ENCODE data around the gene LRRN1.

LRRN1 gene

GRCh38 chr3:3806856-3807255, 7.6 kb downstream of the LRRN1 start:
- Histone ChIP-seq H3K9me3 (replicated peaks; ENCODE audit: insufficient read depth, low read length) (no peaks in the 10 kb centered on the region), H4K20me1 (ENCODE audit: insufficient read depth, low read length) (no peaks in the 10 kb centered on the region), H3F3A (ENCODE audit: insufficient read depth, low read length) (no peaks in the 10 kb centered on the region), H3K36me3 (replicated peaks; ENCODE audit: insufficient read depth, low read length) (no peaks in the 10 kb centered on the region), H3K4me2 (ENCODE audit: low read depth, low read length) (no peak overlapping the region), H3K79me2 (ENCODE audit: low read length) (no peaks in the 10 kb centered on the region), H3K4me3 (ENCODE audit: low read length) (no peak overlapping the region), H3K4me1 (ENCODE audit: low read length) (no peaks in the 10 kb centered on the region), H3K9me2 (replicated peaks; ENCODE audit: insufficient read depth, low read length) (no peaks in the 10 kb centered on the region), H3K27ac (ENCODE audit: low read length) (no peak overlapping the region), H3K27me3 (replicated peaks; ENCODE audit: insufficient read depth, low read length) (no peaks in the 10 kb centered on the region), H3K9ac (ENCODE audit: low read length) (no peak overlapping the region), H2AFZ (ENCODE audit: low read length) (no peak overlapping the region)
- no peak for TF ChIP-seq EZH2phosphoT487 (IDR thresholded peaks at IDR 0.05; ENCODE audit: low read length)
- TF ChIP-seq, protein P1, sequence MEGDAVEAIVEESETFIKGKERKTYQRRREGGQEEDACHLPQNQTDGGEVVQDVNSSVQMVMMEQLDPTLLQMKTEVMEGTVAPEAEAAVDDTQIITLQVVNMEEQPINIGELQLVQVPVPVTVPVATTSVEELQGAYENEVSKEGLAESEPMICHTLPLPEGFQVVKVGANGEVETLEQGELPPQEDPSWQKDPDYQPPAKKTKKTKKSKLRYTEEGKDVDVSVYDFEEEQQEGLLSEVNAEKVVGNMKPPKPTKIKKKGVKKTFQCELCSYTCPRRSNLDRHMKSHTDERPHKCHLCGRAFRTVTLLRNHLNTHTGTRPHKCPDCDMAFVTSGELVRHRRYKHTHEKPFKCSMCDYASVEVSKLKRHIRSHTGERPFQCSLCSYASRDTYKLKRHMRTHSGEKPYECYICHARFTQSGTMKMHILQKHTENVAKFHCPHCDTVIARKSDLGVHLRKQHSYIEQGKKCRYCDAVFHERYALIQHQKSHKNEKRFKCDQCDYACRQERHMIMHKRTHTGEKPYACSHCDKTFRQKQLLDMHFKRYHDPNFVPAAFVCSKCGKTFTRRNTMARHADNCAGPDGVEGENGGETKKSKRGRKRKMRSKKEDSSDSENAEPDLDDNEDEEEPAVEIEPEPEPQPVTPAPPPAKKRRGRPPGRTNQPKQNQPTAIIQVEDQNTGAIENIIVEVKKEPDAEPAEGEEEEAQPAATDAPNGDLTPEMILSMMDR (IDR thresholded peaks at IDR 0.05; ENCODE audit: low read length), result no peak
- no peak for TF ChIP-seq EZH2 (optimal IDR thresholded peaks at IDR 0.05; ENCODE audit: low read depth, low read length)
- DNase-seq, result no peak

GRCh38 chr3:3813013-3813412, 13.8 kb downstream of the LRRN1 start:
- DNase-seq, result no peak
- no peak overlapping the region for H3K4me3 ChIP-seq (ENCODE audit: low read length)

DNA sequence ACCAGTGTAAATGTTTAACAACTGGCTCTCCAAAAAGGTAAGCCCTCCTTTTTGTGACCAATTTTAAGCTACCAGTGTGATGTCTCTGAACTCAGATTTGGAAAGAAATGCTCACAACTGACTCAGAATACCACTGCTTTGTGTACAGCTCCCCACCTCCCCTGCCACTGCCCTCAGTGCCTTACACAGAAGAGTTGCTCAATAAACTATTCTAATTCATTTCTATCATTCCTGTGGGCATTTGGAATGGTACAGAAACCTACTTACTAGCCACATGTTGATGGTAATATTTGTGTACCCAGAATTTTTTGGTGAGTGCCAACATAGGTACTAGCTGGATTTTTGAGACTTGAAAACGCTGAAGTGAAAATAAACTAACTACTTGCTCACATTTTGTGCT, 16.0 kb downstream of the LRRN1 start:
- Histone ChIP-seq H3K36me3 (replicated peaks; ENCODE audit: insufficient read depth, low read length) (no peaks in the 10 kb centered on the region), H2AFZ (ENCODE audit: low read length) (no peak overlapping the region), H4K20me1 (ENCODE audit: insufficient read depth, low read length) (no peaks in the 10 kb centered on the region), H3K4me1 (ENCODE audit: low read length) (no peaks in the 10 kb centered on the region), H3K4me2 (ENCODE audit: low read depth, low read length) (no peak overlapping the region), H3K79me2 (ENCODE audit: low read length) (no peaks in the 10 kb centered on the region), H3K9me2 (replicated peaks; ENCODE audit: insufficient read depth, low read length) (no peaks in the 10 kb centered on the region), H3K27ac (ENCODE audit: low read length) (no peak overlapping the region), H3K4me3 (ENCODE audit: low read length) (no peak overlapping the region), H3K9me3 (replicated peaks; ENCODE audit: insufficient read depth, low read length) (no peaks in the 10 kb centered on the region), H3K9ac (ENCODE audit: low read length) (no peak overlapping the region), H3F3A (ENCODE audit: insufficient read depth, low read length) (no peaks in the 10 kb centered on the region), H3K27me3 (replicated peaks; ENCODE audit: insufficient read depth, low read length) (no peaks in the 10 kb centered on the region)
- DNase-seq, result no peak
- no peak for TF ChIP-seq EZH2phosphoT487 (IDR thresholded peaks at IDR 0.05; ENCODE audit: low read length)
- no peak for TF ChIP-seq EZH2 (optimal IDR thresholded peaks at IDR 0.05; ENCODE audit: low read depth, low read length)
- TF ChIP-seq, protein P1 (IDR thresholded peaks at IDR 0.05; ENCODE audit: low read length), result no peak

More at GRCh38 chr3:3813013-3813412, 13.8 kb downstream of the LRRN1 start:
- Histone ChIP-seq H4K20me1 (ENCODE audit: insufficient read depth, low read length) (no peaks in the 10 kb centered on the region), H3K4me1 (ENCODE audit: low read length) (no peaks in the 10 kb centered on the region), H3K9me2 (replicated peaks; ENCODE audit: insufficient read depth, low read length) (no peaks in the 10 kb centered on the region), H3K9ac (ENCODE audit: low read length) (no peak overlapping the region), H2AFZ (ENCODE audit: low read length) (no peak overlapping the region), H3K79me2 (ENCODE audit: low read length) (no peaks in the 10 kb centered on the region), H3F3A (ENCODE audit: insufficient read depth, low read length) (no peaks in the 10 kb centered on the region), H3K9me3 (replicated peaks; ENCODE audit: insufficient read depth, low read length) (no peaks in the 10 kb centered on the region), H3K27ac (ENCODE audit: low read length) (no peak overlapping the region), H3K4me2 (ENCODE audit: low read depth, low read length) (no peak overlapping the region), H3K36me3 (replicated peaks; ENCODE audit: insufficient read depth, low read length) (no peaks in the 10 kb centered on the region), H3K27me3 (replicated peaks; ENCODE audit: insufficient read depth, low read length) (no peaks in the 10 kb centered on the region)
- TF ChIP-seq EZH2phosphoT487 (IDR thresholded peaks at IDR 0.05; ENCODE audit: low read length), result no peak
- TF ChIP-seq EZH2 (optimal IDR thresholded peaks at IDR 0.05; ENCODE audit: low read depth, low read length), result no peak
- TF ChIP-seq, protein P1 (IDR thresholded peaks at IDR 0.05; ENCODE audit: low read length), result no peak

Data from MM.1S (cell line).